Keratinocyte (primary cell): ENCODE measurements around the gene CCDC68.

Source experiments
- CTCF ChIP-seq, 3 experiments: IDR thresholded peaks in 1 of 3; conservative IDR thresholded peaks in 1 of 3; optimal IDR thresholded peaks in 1 of 3; 2 replicates in 2 of 3; 3 replicates in 1 of 3; pipeline versions ENCODE3 to v1.5.1; 2011; ENCODE audit warnings: low read length in 3 of 3, mild to moderate bottlenecking in 3 of 3, moderate library complexity in 2 of 3, control low read depth in 1 of 3, inconsistent platforms in 1 of 3; ENCODE audit not compliant: insufficient read depth in 2 of 3; ENCODE audit errors: extremely low read depth in 1 of 3
- EZH2 ChIP-seq: IDR thresholded peaks from one replicate; pipeline ENCODE4 v1.6.1; 2012; ENCODE audit warnings: inconsistent platforms, mild to moderate bottlenecking, low read length, moderate library complexity

GRCh38 chr18:54911551-54911950, 47.7 kb downstream of the CCDC68 start:
- TF ChIP-seq CTCF (optimal IDR thresholded peaks at IDR 0.05 in 1 of 3, IDR thresholded peaks at IDR 0.05 in 1 of 3, conservative IDR thresholded peaks at IDR 0.05 in 1 of 3; ENCODE audit: extremely low read depth in 1 of 3, insufficient read depth in 2 of 3, low read length in 3 of 3) (no peak), EZH2 (no peak)
